ENCODE data around the gene THOC7.

The THOC7 gene

DNA sequence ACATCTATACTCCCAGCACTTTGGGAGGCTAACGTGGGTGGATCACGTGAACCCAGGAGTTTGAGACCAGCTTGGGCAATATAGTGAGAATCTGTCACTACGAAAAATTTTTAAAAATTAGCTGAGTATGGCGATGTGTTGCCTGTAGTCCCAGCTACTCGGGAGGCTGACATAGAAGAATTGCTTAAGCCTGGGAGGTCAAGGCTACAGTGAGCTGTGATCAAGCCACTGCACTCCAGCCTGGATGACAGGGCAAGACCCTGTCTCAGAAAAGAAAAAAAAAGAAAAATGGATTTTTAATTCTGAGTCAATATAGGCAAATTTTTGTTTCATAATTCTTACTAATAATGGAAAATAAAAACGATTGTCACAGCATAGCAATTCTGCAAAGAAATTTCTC lies 31.2 kb downstream of the THOC7 start:
- no peak for DNase-seq

GRCh38 chr3:63830526-63830925 lies 33.1 kb downstream of the THOC7 start:
- no peak for DNase-seq

GRCh38 chr3:63824309-63824708 lies 39.3 kb downstream of the THOC7 start:
- DNase-seq, result no peak

DNA sequence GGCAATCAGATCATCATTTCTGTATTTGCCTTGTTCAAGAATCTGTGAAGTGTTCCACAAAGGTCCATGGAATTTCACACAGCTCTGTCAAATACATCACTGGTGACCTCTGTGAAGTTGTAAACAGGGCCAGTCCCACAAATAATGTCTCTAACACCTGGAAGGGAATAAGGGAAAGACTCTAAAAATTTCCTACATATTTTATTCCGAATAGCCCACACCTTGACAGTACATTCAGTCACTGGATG lies 44.5 kb downstream of the THOC7 start, which contains the start of gene C3orf49:
Gene C3orf49 (plus strand): TSS at position 149 of the 248 bp plus-strand sequence. CDS start 173 bp downstream, outside the sequence.
- DNase-seq, result no peak

- no peak for DNase-seq
Observed at GRCh38 chr3:63818282-63819150, 45.1 kb downstream of the THOC7 start.

GRCh38 chr3:63817225-63817624 lies 46.4 kb downstream of the THOC7 start:
- DNase-seq, result no peak

GRCh38 chr3:63814237-63814636 lies 49.4 kb downstream of the THOC7 start:
- no peak for DNase-seq

DNA sequence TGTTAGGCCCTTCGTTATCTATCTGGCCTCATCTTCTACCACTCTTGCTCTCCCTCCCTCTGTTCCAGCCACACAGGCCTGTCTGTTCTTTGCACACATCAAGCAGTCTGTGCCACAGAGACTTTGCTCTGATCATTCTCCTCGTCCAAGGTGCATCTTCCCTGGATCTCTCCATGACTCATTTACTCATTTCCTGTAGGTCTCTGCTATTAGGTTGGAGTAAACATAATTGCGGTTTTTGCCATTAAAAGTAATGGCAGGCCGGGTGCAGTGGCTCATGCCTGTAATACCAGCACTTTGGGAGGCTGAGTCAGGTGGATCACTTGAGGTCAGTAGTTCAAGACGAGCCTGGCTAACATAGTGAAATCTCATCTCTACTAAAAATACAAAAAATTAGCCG lies 54.0 kb downstream of the THOC7 start:
- DNase-seq, result no peak

DNA sequence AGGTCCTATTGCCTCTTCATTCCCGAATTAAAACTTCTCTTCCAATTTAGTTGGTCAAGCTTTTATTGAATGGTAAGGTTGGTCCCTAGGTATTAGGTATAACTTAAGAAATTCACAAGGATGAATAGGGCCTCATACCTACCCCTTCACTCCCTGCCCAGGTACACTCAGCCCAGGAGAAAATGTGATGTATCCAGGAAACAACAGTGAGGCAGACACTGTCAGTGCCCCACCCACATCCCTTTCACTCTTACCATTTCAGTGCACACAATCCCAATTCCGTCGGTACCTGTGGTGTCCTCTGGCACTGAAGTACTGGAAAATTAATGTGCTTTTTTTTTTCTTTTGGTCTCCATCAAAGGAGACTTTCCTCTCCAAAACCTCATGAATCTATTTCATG lies 55.0 kb downstream of the THOC7 start:
- no peak for DNase-seq

- no peak for DNase-seq
Observed at GRCh38 chr3:63807961-63808565, 55.5 kb downstream of the THOC7 start.

GRCh38 chr3:63803911-63804310 lies 59.7 kb downstream of the THOC7 start:
- no peak for DNase-seq

- DNase-seq, result no peak
Observed at GRCh38 chr3:63800097-63800496, 63.5 kb downstream of the THOC7 start.

DNA sequence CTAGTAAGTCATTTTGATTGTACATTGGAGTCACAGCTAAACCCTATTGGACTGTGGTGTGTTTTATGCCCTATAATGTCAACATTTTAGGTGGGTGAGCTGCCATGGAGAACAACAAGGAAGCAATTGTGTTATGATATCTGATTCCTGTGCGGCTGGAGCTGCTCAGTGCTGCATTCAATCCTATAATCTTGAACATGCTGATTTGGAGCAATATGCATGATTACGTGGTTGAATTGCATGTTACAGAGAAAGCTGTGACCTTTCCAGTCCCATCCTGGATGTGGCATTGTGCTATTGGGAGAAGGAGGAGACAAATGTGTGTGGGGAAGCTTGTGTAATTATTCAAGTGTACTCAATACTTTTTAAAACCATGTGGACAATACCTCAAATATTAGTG lies 64.7 kb downstream of the THOC7 start:
- no peak for DNase-seq

DNA sequence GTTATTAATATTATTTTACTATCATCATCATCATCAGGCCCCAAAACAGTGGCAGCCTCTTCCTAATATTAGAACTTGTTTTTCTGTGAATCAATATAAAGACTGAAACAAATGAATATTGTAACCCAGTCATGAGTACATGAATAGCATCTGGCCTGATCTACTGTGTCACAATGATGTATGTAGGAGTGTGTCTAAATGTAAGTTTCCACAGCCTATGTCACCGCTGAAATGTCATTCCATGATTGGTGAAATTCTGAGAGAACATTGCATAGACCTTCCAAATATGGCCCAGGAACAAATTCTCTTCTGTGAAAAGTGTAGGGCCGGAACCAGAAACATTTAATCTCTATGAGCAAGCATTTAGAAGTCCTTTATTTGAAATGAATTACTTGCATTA lies 65.1 kb downstream of the THOC7 start:
- no peak for DNase-seq

- no peak for DNase-seq
Observed at GRCh38 chr3:63795438-63795837, 68.2 kb downstream of the THOC7 start.

DNA sequence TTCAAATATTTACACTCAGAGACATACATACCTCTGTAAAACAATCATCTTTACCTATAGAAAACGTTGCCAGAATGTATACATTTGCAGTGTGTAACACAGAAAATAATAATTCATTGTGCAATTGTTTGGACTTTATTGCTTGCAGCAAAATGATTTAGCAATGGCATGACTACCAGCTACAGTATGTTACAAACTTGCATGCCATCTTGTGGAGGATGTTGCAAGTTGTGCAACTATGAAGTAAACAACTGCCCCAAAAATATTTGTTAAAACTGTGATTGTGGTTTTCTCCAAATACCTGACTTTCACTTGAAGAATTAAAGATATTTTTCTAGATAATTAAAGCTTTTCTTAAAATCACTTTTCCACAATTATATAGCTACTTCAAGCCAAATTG lies 71.6 kb downstream of the THOC7 start:
- DNase-seq, result no peak

All from NCI-H524 treated with DMSO at 0.1 percent for 48 hours (cell line).